ENCODE data around the gene ZBED2. TPM values are rescaled to one million over a fixed set of nuclear protein-coding genes. Genes with fewer than 3 reads are reported as not detected.

Gene ZBED2
- total and polyA plus RNA-seq, 2 experiments from 2014 or later = 0.50 to 0.66 TPM

- H3K36me3 ChIP-seq (replicated peaks; ENCODE audit: insufficient read depth, low read depth) = no peaks in the 10 kb centered on the region
- no peaks in the 10 kb centered on the region for H3K9me2 ChIP-seq (replicated peaks; ENCODE audit: insufficient read depth)
- no peak overlapping the region for H3K4me3 ChIP-seq
- H4K20me1 ChIP-seq (ENCODE audit: insufficient read depth, poor library complexity, severe bottlenecking) = no peaks in the 10 kb centered on the region
- no peaks in the 10 kb centered on the region for H3K9me3 ChIP-seq (ENCODE audit: low read depth)
- H2AFZ ChIP-seq = no peak overlapping the region
- H3K27me3 ChIP-seq = no peaks in the 10 kb centered on the region
- no peak overlapping the region for H3K4me2 ChIP-seq
- no peak overlapping the region for H3K27ac ChIP-seq
- TF ChIP-seq EZH2 (IDR thresholded peaks at IDR 0.05; ENCODE audit: borderline replicate concordance) (no peak), EZH2phosphoT487 (IDR thresholded peaks at IDR 0.05; ENCODE audit: low read depth, severe bottlenecking, unreplicated experiment) (no peak), CTCF (IDR thresholded peaks at IDR 0.05; ENCODE audit: poor library complexity) (no peak)
- H3K4me1 ChIP-seq (ENCODE audit: insufficient read depth) = no peaks in the 10 kb centered on the region
- 85% methylated on average over 2 of the region's 2 CpGs for WGBS (ENCODE audit: low lambda C conversion rate, missing lambda C conversion rate)
- no peak for DNase-seq (ENCODE audit: low spot score)
- no peaks in the 10 kb centered on the region for H3K79me2 ChIP-seq
Measured at GRCh38 chr3:111598552-111598951, 3.4 kb upstream of the ZBED2 start.

- no peaks in the 10 kb centered on the region for H3K36me3 ChIP-seq (replicated peaks; ENCODE audit: insufficient read depth, low read depth)
- no peak for DNase-seq (ENCODE audit: low spot score)
- WGBS (ENCODE audit: low lambda C conversion rate, missing lambda C conversion rate) = 94% methylated on average over 1 of the region's 1 CpG
- no peaks in the 10 kb centered on the region for H3K4me1 ChIP-seq (ENCODE audit: insufficient read depth)
- H3K9me2 ChIP-seq (replicated peaks; ENCODE audit: insufficient read depth) = no peaks in the 10 kb centered on the region
- no peak for TF ChIP-seq EZH2phosphoT487 (IDR thresholded peaks at IDR 0.05; ENCODE audit: low read depth, severe bottlenecking, unreplicated experiment)
- TF ChIP-seq EZH2 (IDR thresholded peaks at IDR 0.05; ENCODE audit: borderline replicate concordance) = no peak
- no peak for TF ChIP-seq CTCF (IDR thresholded peaks at IDR 0.05; ENCODE audit: poor library complexity)
- H2AFZ ChIP-seq = no peak overlapping the region
- no peak overlapping the region for H3K4me3 ChIP-seq
- no peaks in the 10 kb centered on the region for H3K79me2 ChIP-seq
- H3K4me2 ChIP-seq = no peak overlapping the region
- H3K9me3 ChIP-seq (ENCODE audit: low read depth) = no peaks in the 10 kb centered on the region
- H3K27me3 ChIP-seq = no peaks in the 10 kb centered on the region
- H3K27ac ChIP-seq = no peak overlapping the region
- no peaks in the 10 kb centered on the region for H4K20me1 ChIP-seq (ENCODE audit: insufficient read depth, poor library complexity, severe bottlenecking)
Measured at GRCh38 chr3:111598139-111598538, 3.0 kb upstream of the ZBED2 start.

- TF ChIP-seq EZH2phosphoT487 (IDR thresholded peaks at IDR 0.05; ENCODE audit: low read depth, severe bottlenecking, unreplicated experiment) = no peak
- no peak for TF ChIP-seq EZH2 (IDR thresholded peaks at IDR 0.05; ENCODE audit: borderline replicate concordance)
- H3K4me2 ChIP-seq = no peak overlapping the region
Measured at GRCh38 chr3:111596328-111596727, 1.2 kb upstream of the ZBED2 start.

GRCh38 chr3:111594781-111595180 lies 365 bp downstream of the ZBED2 start:
- DNase-seq (ENCODE audit: low spot score) = no peak
- H3K4me2 ChIP-seq = no peak overlapping the region
- no peaks in the 10 kb centered on the region for H3K79me2 ChIP-seq
- H3K36me3 ChIP-seq (replicated peaks; ENCODE audit: insufficient read depth, low read depth) = no peaks in the 10 kb centered on the region
- no peaks in the 10 kb centered on the region for H3K27me3 ChIP-seq
- TF ChIP-seq EZH2 (IDR thresholded peaks at IDR 0.05; ENCODE audit: borderline replicate concordance) (no peak), CTCF (IDR thresholded peaks at IDR 0.05; ENCODE audit: poor library complexity) (no peak), EZH2phosphoT487 (IDR thresholded peaks at IDR 0.05; ENCODE audit: low read depth, severe bottlenecking, unreplicated experiment) (no peak)
- no peaks in the 10 kb centered on the region for H3K4me1 ChIP-seq (ENCODE audit: insufficient read depth)
- H3K9me3 ChIP-seq (ENCODE audit: low read depth) = no peaks in the 10 kb centered on the region
- no peak overlapping the region for H3K27ac ChIP-seq
- H3K4me3 ChIP-seq = no peak overlapping the region
- H2AFZ ChIP-seq = no peak overlapping the region
- 43% methylated on average over 1 of the region's 1 CpG for WGBS (ENCODE audit: low lambda C conversion rate, missing lambda C conversion rate)
- H4K20me1 ChIP-seq (ENCODE audit: insufficient read depth, poor library complexity, severe bottlenecking) = no peaks in the 10 kb centered on the region
- no peaks in the 10 kb centered on the region for H3K9me2 ChIP-seq (replicated peaks; ENCODE audit: insufficient read depth)

More at GRCh38 chr3:111596328-111596727, 1.2 kb upstream of the ZBED2 start:
- H3K9me2 ChIP-seq (replicated peaks; ENCODE audit: insufficient read depth) = no peaks in the 10 kb centered on the region
- no peaks in the 10 kb centered on the region for H3K36me3 ChIP-seq (replicated peaks; ENCODE audit: insufficient read depth, low read depth)
- no peaks in the 10 kb centered on the region for H3K27me3 ChIP-seq
- H3K79me2 ChIP-seq = no peaks in the 10 kb centered on the region
- H3K27ac ChIP-seq = no peak overlapping the region
- H3K4me3 ChIP-seq = no peak overlapping the region
- H3K9me3 ChIP-seq (ENCODE audit: low read depth) = no peaks in the 10 kb centered on the region
- H3K4me1 ChIP-seq (ENCODE audit: insufficient read depth) = no peaks in the 10 kb centered on the region
- no peak overlapping the region for H2AFZ ChIP-seq
- 98% methylated on average over 4 of the region's 4 CpGs for WGBS (ENCODE audit: low lambda C conversion rate, missing lambda C conversion rate)
- no peaks in the 10 kb centered on the region for H4K20me1 ChIP-seq (ENCODE audit: insufficient read depth, poor library complexity, severe bottlenecking)
- DNase-seq (ENCODE audit: low spot score) = no peak
